ENCODE data around the gene GDPD5. TPM values are rescaled to one million over a fixed set of nuclear protein-coding genes. Genes with fewer than 3 reads are reported as not detected.

Gene GDPD5
- total and polyA plus RNA-seq, 9 of the 15 experiments (the other 6 are each of a cell fraction or from before 2014, with no cell fraction given), result 0.32 to 27.3 (median 8.0) TPM

DNA sequence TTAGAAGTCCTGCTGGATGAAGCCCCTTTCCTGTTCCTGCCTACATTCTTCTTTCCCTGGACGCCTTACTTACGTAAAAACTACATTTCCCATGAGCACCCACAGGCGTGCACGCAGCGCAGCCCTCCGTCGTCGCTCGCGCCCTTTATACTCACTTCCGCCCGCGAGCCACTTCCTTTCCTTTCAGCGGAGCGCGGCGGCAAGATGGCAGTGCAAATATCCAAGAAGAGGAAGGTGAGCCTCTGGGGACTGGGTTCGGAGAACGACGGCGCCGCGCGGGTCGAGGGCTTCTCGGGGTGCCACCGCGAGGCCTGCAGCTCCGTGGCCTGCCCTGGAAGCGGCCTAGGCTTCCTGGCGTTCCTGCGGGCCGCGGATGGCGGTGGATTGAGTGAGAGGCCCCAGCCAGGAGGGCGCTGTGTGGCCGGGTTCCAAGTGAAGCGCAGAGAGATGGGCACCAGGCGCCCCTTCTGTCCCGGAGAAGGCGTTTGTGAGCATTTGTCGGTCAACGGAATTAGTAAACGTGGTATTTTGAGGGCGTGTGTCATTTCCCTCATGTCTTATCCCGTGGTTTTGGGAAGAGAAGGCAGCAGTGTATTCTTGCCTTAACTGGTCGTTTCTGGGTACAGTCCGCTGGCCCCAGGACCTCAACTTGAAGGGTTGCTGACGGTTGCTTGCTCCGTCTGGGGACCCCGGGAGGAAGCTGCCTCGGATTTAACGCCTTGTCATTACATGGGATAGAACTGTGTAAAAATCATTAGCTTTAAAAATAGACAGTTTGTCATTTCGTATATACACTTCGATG is 126.2 kb downstream of the GDPD5 start, which contains the start of gene RPS3 (continued):
- TF ChIP-seq ZNF384 (IDR thresholded peaks at IDR 0.05; ENCODE audit: low read depth, low read length) (no peak), ZNF184 (CRISPR knock-in tag; IDR thresholded peaks at IDR 0.05) (no peak), ZNF717 (CRISPR knock-in tag; IDR thresholded peaks at IDR 0.05) (0 out of 2 replicates have a peak, but pooled peaks have one; percentile 43), DACH1 (IDR thresholded peaks at IDR 0.05; ENCODE audit: partially characterized antibody) (no peak), CBX1 (IDR thresholded peaks at IDR 0.05; ENCODE audit: low read depth) (peak; percentile 94), U2AF2 (optimal IDR thresholded peaks at IDR 0.05; ENCODE audit: low read depth, low read length) (no peak), HNRNPLL (IDR thresholded peaks at IDR 0.05; ENCODE audit: low read depth, low read length, poor library complexity, severe bottlenecking) (peak; percentile 71), L3MBTL2 (IDR thresholded peaks at IDR 0.05) (peak; percentile 77), SMARCA4 (IDR thresholded peaks at IDR 0.05) (peak; percentile 36; the same call in 1 of the 2 replicates), PTBP1 (IDR thresholded peaks at IDR 0.05; ENCODE audit: low read depth, low read length) (0 out of 2 replicates have a peak, but pooled peaks have one; percentile 62), SAFB2 (IDR thresholded peaks at IDR 0.05; ENCODE audit: borderline replicate concordance, low read depth, low read length, severe bottlenecking) (no peak), CEBPG (CRISPR knock-in tag; IDR thresholded peaks at IDR 0.05) (no peak), CEBPG (tag; conservative IDR thresholded peaks at IDR 0.05 in 1 of 2, IDR thresholded peaks at IDR 0.05 in 1 of 2) (no peak), GABPB1 (CRISPR knock-in tag; IDR thresholded peaks at IDR 0.05) (peak; percentile 97), HEY1 (CRISPR knock-in tag; IDR thresholded peaks at IDR 0.05; ENCODE audit: borderline replicate concordance) (no peak), PHF8 (IDR thresholded peaks at IDR 0.05; ENCODE audit: borderline replicate concordance, low read length) (peak; percentile 100), TEAD1 (CRISPR knock-in tag; IDR thresholded peaks at IDR 0.05) (peak in 1 of 2 experiments; percentile 69; a peak in 1 of 4 replicates), ADNP (tag; IDR thresholded peaks at IDR 0.05) (no peak), CHD1 (IDR thresholded peaks at IDR 0.05; ENCODE audit: low read length) (peak; percentile 90), PCBP2 (IDR thresholded peaks at IDR 0.05; ENCODE audit: low read depth, low read length, poor library complexity, severe bottlenecking) (no peak), MAFF (IDR thresholded peaks at IDR 0.05; ENCODE audit: low read length) (no peak), CREM (IDR thresholded peaks at IDR 0.05; ENCODE audit: low read depth) (peak; percentile 99), MECOM (CRISPR knock-in tag; IDR thresholded peaks at IDR 0.05) (0 out of 2 replicates have a peak, but pooled peaks have one; percentile 19)
- TF ChIP-seq, protein P1, sequence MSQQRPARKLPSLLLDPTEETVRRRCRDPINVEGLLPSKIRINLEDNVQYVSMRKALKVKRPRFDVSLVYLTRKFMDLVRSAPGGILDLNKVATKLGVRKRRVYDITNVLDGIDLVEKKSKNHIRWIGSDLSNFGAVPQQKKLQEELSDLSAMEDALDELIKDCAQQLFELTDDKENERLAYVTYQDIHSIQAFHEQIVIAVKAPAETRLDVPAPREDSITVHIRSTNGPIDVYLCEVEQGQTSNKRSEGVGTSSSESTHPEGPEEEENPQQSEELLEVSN (IDR thresholded peaks at IDR 0.05; ENCODE audit: borderline replicate concordance in 1 of 2, extremely low read depth in 1 of 2, insufficient read depth in 1 of 2, insufficient read length in 1 of 2, low read depth in 1 of 2, low read length in 1 of 2, poor library complexity in 1 of 2, severe bottlenecking in 1 of 2), result peak; percentile 44 to 55
- TF ChIP-seq, protein P2, sequence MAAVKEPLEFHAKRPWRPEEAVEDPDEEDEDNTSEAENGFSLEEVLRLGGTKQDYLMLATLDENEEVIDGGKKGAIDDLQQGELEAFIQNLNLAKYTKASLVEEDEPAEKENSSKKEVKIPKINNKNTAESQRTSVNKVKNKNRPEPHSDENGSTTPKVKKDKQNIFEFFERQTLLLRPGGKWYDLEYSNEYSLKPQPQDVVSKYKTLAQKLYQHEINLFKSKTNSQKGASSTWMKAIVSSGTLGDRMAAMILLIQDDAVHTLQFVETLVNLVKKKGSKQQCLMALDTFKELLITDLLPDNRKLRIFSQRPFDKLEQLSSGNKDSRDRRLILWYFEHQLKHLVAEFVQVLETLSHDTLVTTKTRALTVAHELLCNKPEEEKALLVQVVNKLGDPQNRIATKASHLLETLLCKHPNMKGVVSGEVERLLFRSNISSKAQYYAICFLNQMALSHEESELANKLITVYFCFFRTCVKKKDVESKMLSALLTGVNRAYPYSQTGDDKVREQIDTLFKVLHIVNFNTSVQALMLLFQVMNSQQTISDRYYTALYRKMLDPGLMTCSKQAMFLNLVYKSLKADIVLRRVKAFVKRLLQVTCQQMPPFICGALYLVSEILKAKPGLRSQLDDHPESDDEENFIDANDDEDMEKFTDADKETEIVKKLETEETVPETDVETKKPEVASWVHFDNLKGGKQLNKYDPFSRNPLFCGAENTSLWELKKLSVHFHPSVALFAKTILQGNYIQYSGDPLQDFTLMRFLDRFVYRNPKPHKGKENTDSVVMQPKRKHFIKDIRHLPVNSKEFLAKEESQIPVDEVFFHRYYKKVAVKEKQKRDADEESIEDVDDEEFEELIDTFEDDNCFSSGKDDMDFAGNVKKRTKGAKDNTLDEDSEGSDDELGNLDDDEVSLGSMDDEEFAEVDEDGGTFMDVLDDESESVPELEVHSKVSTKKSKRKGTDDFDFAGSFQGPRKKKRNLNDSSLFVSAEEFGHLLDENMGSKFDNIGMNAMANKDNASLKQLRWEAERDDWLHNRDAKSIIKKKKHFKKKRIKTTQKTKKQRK (IDR thresholded peaks at IDR 0.05; ENCODE audit: borderline replicate concordance, low read depth, low read length), result no peak
